WTC11 (cell line): ENCODE measurements around the gene GIMAP4.
"Not testable (repeated sequence)": the region's sequence is repeated elsewhere in the genome, so short reads cannot be mapped to it uniquely, and the experiment has no call there.

Source experiments
- CREB1 ChIP-seq: sonication (generic); formaldehyde crosslinking; IDR thresholded peaks from 2 replicates; pipeline ENCODE4 v1.8.0; 2023; ENCODE audit warnings: mild to moderate bottlenecking, missing genetic modification reagents
- E2F4 ChIP-seq: sonication (generic); formaldehyde crosslinking; IDR thresholded peaks from 2 replicates; pipeline ENCODE4 v1.8.1; 2022; ENCODE audit warnings: low read depth, mild to moderate bottlenecking, moderate library complexity, missing genetic modification reagents, borderline replicate concordance
- ETV6 ChIP-seq: sonication (generic); formaldehyde crosslinking; IDR thresholded peaks from 2 replicates; pipeline ENCODE4 v1.8.1; 2022; ENCODE audit warnings: mild to moderate bottlenecking, missing genetic modification reagents
- MAX ChIP-seq: sonication (generic); formaldehyde crosslinking; IDR thresholded peaks from 2 replicates; pipeline ENCODE4 v1.8.0; 2022; ENCODE audit warnings: mild to moderate bottlenecking, missing genetic modification reagents
- NR1H2 ChIP-seq: sonication (generic); formaldehyde crosslinking; IDR thresholded peaks from 2 replicates; pipeline ENCODE4 v1.9.0; 2021; ENCODE audit warnings: mild to moderate bottlenecking, moderate library complexity, missing genetic modification reagents
- PREB ChIP-seq: sonication (generic); formaldehyde crosslinking; IDR thresholded peaks from 2 replicates; pipeline ENCODE4 v1.8.1; 2022; ENCODE audit warnings: mild to moderate bottlenecking, missing genetic modification reagents, moderate library complexity, borderline replicate concordance
- SP1 ChIP-seq: sonication (generic); formaldehyde crosslinking; conservative IDR thresholded peaks from 2 replicates; pipeline ENCODE4 v1.8.1; 2022; ENCODE audit warnings: missing genetic modification reagents
- TEAD4 ChIP-seq: sonication (generic); formaldehyde crosslinking; IDR thresholded peaks from 2 replicates; pipeline ENCODE4 v1.8.0; 2022; ENCODE audit warnings: mild to moderate bottlenecking, missing genetic modification reagents
- TF ChIP-seq, protein P1 (sequence below): fragments of 200-600 bp; IDR thresholded peaks from 2 replicates; pipeline ENCODE4 v1.8.0; 2022; ENCODE audit warnings: antibody characterized with exemption
- TF ChIP-seq, protein P2 (sequence below): sonication (generic); formaldehyde crosslinking; conservative IDR thresholded peaks from 2 replicates; pipeline ENCODE4 v1.8.1; 2022; ENCODE audit warnings: mild to moderate bottlenecking, missing genetic modification reagents
- TF ChIP-seq, protein P3 (sequence below): sonication (generic); formaldehyde crosslinking; IDR thresholded peaks from 2 replicates; pipeline ENCODE4 v1.8.1; 2022; ENCODE audit warnings: low read depth, missing genetic modification reagents, borderline replicate concordance
- TF ChIP-seq, protein P4 (sequence below): sonication (generic); formaldehyde crosslinking; IDR thresholded peaks from 2 replicates; pipeline ENCODE4 v1.8.1; 2023; ENCODE audit warnings: mild to moderate bottlenecking, missing genetic modification reagents

- TF ChIP-seq, protein P1, sequence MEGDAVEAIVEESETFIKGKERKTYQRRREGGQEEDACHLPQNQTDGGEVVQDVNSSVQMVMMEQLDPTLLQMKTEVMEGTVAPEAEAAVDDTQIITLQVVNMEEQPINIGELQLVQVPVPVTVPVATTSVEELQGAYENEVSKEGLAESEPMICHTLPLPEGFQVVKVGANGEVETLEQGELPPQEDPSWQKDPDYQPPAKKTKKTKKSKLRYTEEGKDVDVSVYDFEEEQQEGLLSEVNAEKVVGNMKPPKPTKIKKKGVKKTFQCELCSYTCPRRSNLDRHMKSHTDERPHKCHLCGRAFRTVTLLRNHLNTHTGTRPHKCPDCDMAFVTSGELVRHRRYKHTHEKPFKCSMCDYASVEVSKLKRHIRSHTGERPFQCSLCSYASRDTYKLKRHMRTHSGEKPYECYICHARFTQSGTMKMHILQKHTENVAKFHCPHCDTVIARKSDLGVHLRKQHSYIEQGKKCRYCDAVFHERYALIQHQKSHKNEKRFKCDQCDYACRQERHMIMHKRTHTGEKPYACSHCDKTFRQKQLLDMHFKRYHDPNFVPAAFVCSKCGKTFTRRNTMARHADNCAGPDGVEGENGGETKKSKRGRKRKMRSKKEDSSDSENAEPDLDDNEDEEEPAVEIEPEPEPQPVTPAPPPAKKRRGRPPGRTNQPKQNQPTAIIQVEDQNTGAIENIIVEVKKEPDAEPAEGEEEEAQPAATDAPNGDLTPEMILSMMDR, result not testable (repeated sequence)
- TF ChIP-seq, protein P2, sequence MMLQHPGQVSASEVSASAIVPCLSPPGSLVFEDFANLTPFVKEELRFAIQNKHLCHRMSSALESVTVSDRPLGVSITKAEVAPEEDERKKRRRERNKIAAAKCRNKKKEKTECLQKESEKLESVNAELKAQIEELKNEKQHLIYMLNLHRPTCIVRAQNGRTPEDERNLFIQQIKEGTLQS (CRISPR knock-in tag), result not testable (repeated sequence)
- not testable (repeated sequence) for TF ChIP-seq SP1 (CRISPR knock-in tag); CREB1; NR1H2 (CRISPR knock-in tag); E2F4; TEAD4 (CRISPR knock-in tag); MAX (CRISPR knock-in tag); ETV6 (CRISPR knock-in tag); PREB
- TF ChIP-seq, protein P3, sequence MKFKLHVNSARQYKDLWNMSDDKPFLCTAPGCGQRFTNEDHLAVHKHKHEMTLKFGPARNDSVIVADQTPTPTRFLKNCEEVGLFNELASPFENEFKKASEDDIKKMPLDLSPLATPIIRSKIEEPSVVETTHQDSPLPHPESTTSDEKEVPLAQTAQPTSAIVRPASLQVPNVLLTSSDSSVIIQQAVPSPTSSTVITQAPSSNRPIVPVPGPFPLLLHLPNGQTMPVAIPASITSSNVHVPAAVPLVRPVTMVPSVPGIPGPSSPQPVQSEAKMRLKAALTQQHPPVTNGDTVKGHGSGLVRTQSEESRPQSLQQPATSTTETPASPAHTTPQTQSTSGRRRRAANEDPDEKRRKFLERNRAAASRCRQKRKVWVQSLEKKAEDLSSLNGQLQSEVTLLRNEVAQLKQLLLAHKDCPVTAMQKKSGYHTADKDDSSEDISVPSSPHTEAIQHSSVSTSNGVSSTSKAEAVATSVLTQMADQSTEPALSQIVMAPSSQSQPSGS (CRISPR knock-in tag), result not testable (repeated sequence)
- TF ChIP-seq, protein P4, sequence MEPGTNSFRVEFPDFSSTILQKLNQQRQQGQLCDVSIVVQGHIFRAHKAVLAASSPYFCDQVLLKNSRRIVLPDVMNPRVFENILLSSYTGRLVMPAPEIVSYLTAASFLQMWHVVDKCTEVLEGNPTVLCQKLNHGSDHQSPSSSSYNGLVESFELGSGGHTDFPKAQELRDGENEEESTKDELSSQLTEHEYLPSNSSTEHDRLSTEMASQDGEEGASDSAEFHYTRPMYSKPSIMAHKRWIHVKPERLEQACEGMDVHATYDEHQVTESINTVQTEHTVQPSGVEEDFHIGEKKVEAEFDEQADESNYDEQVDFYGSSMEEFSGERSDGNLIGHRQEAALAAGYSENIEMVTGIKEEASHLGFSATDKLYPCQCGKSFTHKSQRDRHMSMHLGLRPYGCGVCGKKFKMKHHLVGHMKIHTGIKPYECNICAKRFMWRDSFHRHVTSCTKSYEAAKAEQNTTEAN, result not testable (repeated sequence)
Measured at GRCh38 chr7:150579979-150580637, 12.9 kb downstream of the GIMAP4 start.
